HEK293 (cell line): ENCODE data around the gene TLL2.
A peak's percentile ranks its signal among the peaks of the same experiment; 100 is the strongest.

Experiments
- CTCF ChIA-PET: fragments of 350-600 bp; formaldehyde crosslinking; extraction: SDS; loops from one replicate; lab custom pipeline; 2021; ENCODE audit warnings: antibody characterized with exemption; lab: Yijun Ruan, JAX
- POLR2A ChIA-PET: fragments of 300-600 bp; formaldehyde crosslinking; extraction: SDS; loops from one replicate; lab custom pipeline; 2020; ENCODE audit warnings: antibody characterized with exemption, inconsistent platforms; lab: Yijun Ruan, JAX
- H3K27ac ChIP-seq: fragments of 200-500 bp; sonication (Bioruptor generic); 2 replicates; pipeline ENCODE4 v1.5.1; 2014; ENCODE audit warnings: low read depth, low read length, control low read depth, inconsistent platforms; ENCODE audit errors: extremely low read depth
- H3K36me3 ChIP-seq, 2 experiments: fragments of 200-500 bp in 1 of 2; sonication (Bioruptor generic) in 1 of 2; 1 replicate in 1 of 2; 2 replicates in 1 of 2; pipeline ENCODE4 v1.5.1; 2014 to 2017; ENCODE audit warnings: inconsistent platforms in 2 of 2, low read length in 2 of 2; ENCODE audit not compliant: control insufficient read depth in 2 of 2, insufficient read depth in 1 of 2
- H3K4me1 ChIP-seq: fragments of 200-500 bp; sonication (Bioruptor generic); 2 replicates; pipeline ENCODE4 v1.5.1; 2014; ENCODE audit warnings: mild to moderate bottlenecking, low read length, inconsistent platforms; ENCODE audit not compliant: control insufficient read depth, insufficient read depth
- H3K4me3 ChIP-seq: 2 replicates; pipeline ENCODE4 v1.5.1; 2011; ENCODE audit warnings: low read depth, mild to moderate bottlenecking, control low read depth, low read length, moderate library complexity
- H3K9me3 ChIP-seq: fragments of 200-500 bp; sonication (Bioruptor generic); 2 replicates; pipeline ENCODE4 v1.5.1; 2014; ENCODE audit warnings: low read depth, low read length, inconsistent platforms; ENCODE audit not compliant: control insufficient read depth, insufficient read depth
- GLIS2 ChIP-seq: fragments of 450-650 bp; formaldehyde crosslinking; IDR thresholded peaks from 2 replicates; pipeline ENCODE4 v1.5.1; 2016; ENCODE audit warnings: missing biosample characterization, missing genetic modification characterization
- HIC1 ChIP-seq: fragments of 450-650 bp; formaldehyde crosslinking; IDR thresholded peaks from 2 replicates; pipeline ENCODE4 v1.5.1; 2016; ENCODE audit warnings: missing biosample characterization, missing genetic modification characterization
- INSM2 ChIP-seq: fragments of 450-650 bp; formaldehyde crosslinking; IDR thresholded peaks from 2 replicates; pipeline ENCODE4 v1.5.1; 2016; ENCODE audit warnings: missing biosample characterization, missing genetic modification characterization
- SETDB1 ChIP-seq: IDR thresholded peaks from one replicate; pipeline ENCODE4 v1.6.1; 2017; ENCODE audit warnings: mild to moderate bottlenecking, low read length, moderate library complexity, mixed read lengths; ENCODE audit not compliant: insufficient read length
- SP3 ChIP-seq: fragments of 450-650 bp; formaldehyde crosslinking; IDR thresholded peaks from 2 replicates; pipeline ENCODE4 v1.5.1; 2016; ENCODE audit warnings: missing biosample characterization, missing genetic modification characterization
- TCF7L2 ChIP-seq: IDR thresholded peaks from 2 replicates; pipeline ENCODE4 v1.6.1; 2011; ENCODE audit warnings: low read depth, mild to moderate bottlenecking, inconsistent platforms, low read length, moderate library complexity, borderline replicate concordance
- WT1 ChIP-seq: fragments of 450-650 bp; formaldehyde crosslinking; IDR thresholded peaks from 2 replicates; pipeline ENCODE4 v1.5.1; 2016; ENCODE audit warnings: missing biosample characterization, missing genetic modification characterization
- ZBTB17 ChIP-seq: fragments of 450-650 bp; formaldehyde crosslinking; IDR thresholded peaks from 2 replicates; pipeline ENCODE4 v1.5.1; 2016; ENCODE audit warnings: missing biosample characterization, missing genetic modification characterization
- ZBTB7A ChIP-seq: fragments of 450-650 bp; formaldehyde crosslinking; IDR thresholded peaks from 2 replicates; pipeline ENCODE4 v1.5.1; 2016; ENCODE audit warnings: low read depth, missing biosample characterization, missing genetic modification characterization
- ZFP41 ChIP-seq: fragments of 450-650 bp; formaldehyde crosslinking; IDR thresholded peaks from 2 replicates; pipeline ENCODE4 v1.5.1; 2016; ENCODE audit warnings: missing biosample characterization, missing genetic modification characterization, borderline replicate concordance
- ZIC2 ChIP-seq: fragments of 450-650 bp; formaldehyde crosslinking; IDR thresholded peaks from 2 replicates; pipeline ENCODE4 v1.5.1; 2016; ENCODE audit warnings: missing biosample characterization, missing genetic modification characterization
- ZNF16 ChIP-seq: fragments of 450-650 bp; formaldehyde crosslinking; IDR thresholded peaks from 2 replicates; pipeline ENCODE4 v1.5.1; 2016; ENCODE audit warnings: low read depth, missing biosample characterization, missing genetic modification characterization
- ZNF202 ChIP-seq: fragments of 450-650 bp; formaldehyde crosslinking; IDR thresholded peaks from 2 replicates; pipeline ENCODE4 v1.5.1; 2016; ENCODE audit warnings: missing biosample characterization, missing genetic modification characterization, borderline replicate concordance
- ZNF311 ChIP-seq: fragments of 450-650 bp; formaldehyde crosslinking; IDR thresholded peaks from 2 replicates; pipeline ENCODE4 v1.5.1; 2017; ENCODE audit warnings: missing biosample characterization, missing genetic modification characterization, borderline replicate concordance
- ZNF341 ChIP-seq: fragments of 450-650 bp; formaldehyde crosslinking; IDR thresholded peaks from 2 replicates; pipeline ENCODE4; 2016; ENCODE audit warnings: low read depth, missing biosample characterization, missing genetic modification characterization
- ZNF571 ChIP-seq: fragments of 450-650 bp; formaldehyde crosslinking; IDR thresholded peaks from 2 replicates; pipeline ENCODE4 v1.5.0; 2017; ENCODE audit warnings: missing biosample characterization, missing genetic modification characterization
- ZNF596 ChIP-seq: fragments of 450-650 bp; IDR thresholded peaks from 2 replicates; pipeline ENCODE4 v1.5.0; 2018; ENCODE audit warnings: missing biosample characterization, mild to moderate bottlenecking, missing genetic modification characterization, moderate library complexity
- ZNF701 ChIP-seq: fragments of 450-650 bp; formaldehyde crosslinking; IDR thresholded peaks from 2 replicates; pipeline ENCODE4 v1.5.1; 2016; ENCODE audit warnings: missing biosample characterization, missing genetic modification characterization
- ZSCAN23 ChIP-seq: fragments of 450-650 bp; formaldehyde crosslinking; IDR thresholded peaks from 2 replicates; pipeline ENCODE4 v1.5.1; 2016; ENCODE audit warnings: missing biosample characterization, missing genetic modification characterization

The TLL2 gene

GRCh38 chr10:96346295-96346694 lies 167.4 kb downstream of the TLL2 start:
- Histone ChIP-seq H3K4me1 (no peaks in the 10 kb centered on the region), H3K9me3 (no peaks in the 10 kb centered on the region), H3K36me3 (no peaks in the 10 kb centered on the region), H3K27ac (no peak overlapping the region), H3K4me3 (no peak overlapping the region)
- ChIA-PET POLR2A (no interaction called here), CTCF (interaction anchor here (1.0 to 1.3 kb wide), 2 partner anchors 11 to 12 kb away, joined by 3 to 5 read pairs; no protein-coding TSS in a partner anchor)
- TF ChIP-seq SETDB1 (peak; percentile 70), ZNF311 (tag by site-specific recombination) (no peak)

GRCh38 chr10:96345222-96345621 lies 168.5 kb downstream of the TLL2 start:
- ChIA-PET CTCF (interaction anchor here (1.0 to 2.2 kb wide), 2 partner anchors 10 to 11 kb away, joined by 3 to 8 read pairs; no protein-coding TSS in a partner anchor), POLR2A (no interaction called here)
- no peaks in the 10 kb centered on the region for H3K9me3 ChIP-seq
- H3K27ac ChIP-seq = no peak overlapping the region
- H3K36me3 ChIP-seq = no peaks in the 10 kb centered on the region
- no peak overlapping the region for H3K4me3 ChIP-seq
- H3K4me1 ChIP-seq = no peaks in the 10 kb centered on the region
- TF ChIP-seq TCF7L2 = no peak
- peak; percentile 41 for TF ChIP-seq ZIC2
- no peak for TF ChIP-seq GLIS2 (tag by site-specific recombination)
- no peak for TF ChIP-seq SP3
- TF ChIP-seq ZNF571 (tag by site-specific recombination) = no peak
- TF ChIP-seq ZNF701 (tag by site-specific recombination) = no peak
- no peak for TF ChIP-seq INSM2 (tag by site-specific recombination)

GRCh38 chr10:96344178-96344577 lies 169.5 kb downstream of the TLL2 start:
- no peaks in the 10 kb centered on the region for H3K36me3 ChIP-seq
- no peaks in the 10 kb centered on the region for H3K9me3 ChIP-seq
- no peak overlapping the region for H3K4me3 ChIP-seq
- TF ChIP-seq HIC1 (no peak), ZNF341 (tag by site-specific recombination) (no peak), ZNF16 (tag by site-specific recombination) (no peak), ZNF202 (tag by site-specific recombination) (no peak), WT1 (tag by site-specific recombination) (no peak), ZNF571 (tag by site-specific recombination) (no peak), ZBTB17 (tag by site-specific recombination) (no peak), ZBTB7A (no peak), ZSCAN23 (no peak), ZFP41 (tag by site-specific recombination) (no peak), ZNF596 (tag by site-specific recombination) (no peak)
- no peaks in the 10 kb centered on the region for H3K4me1 ChIP-seq
- CTCF ChIA-PET = interaction anchor here (0.9 to 2.2 kb wide), 3 partner anchors 10 to 327 kb away, joined by 4 to 8 read pairs (median 4); no protein-coding TSS in a partner anchor
- POLR2A ChIA-PET = no interaction called here
- no peak overlapping the region for H3K27ac ChIP-seq
